OCI-LY3 (cell line): ENCODE data around the gene FGB.
"Not testable (repeated sequence)": the region's sequence is repeated elsewhere in the genome, so short reads cannot be mapped to it uniquely, and the experiment has no call there.

Experiments
- H2AFZ ChIP-seq: fragments of 200-600, 300-600 bp; shearing (Covaris generic); 2 replicates; pipeline ENCODE4 v1.6.0; 2014; ENCODE audit warnings: antibody characterized with exemption, low read depth, low read length
- H3K27ac ChIP-seq: fragments of 200-600, 300-600 bp; sonication (generic); 2 replicates; pipeline ENCODE4 v1.5.1; 2014; ENCODE audit warnings: mild to moderate bottlenecking, low read length, moderate library complexity, mixed read lengths
- H3K27me3 ChIP-seq: fragments of 200-600, 300-600 bp; sonication (generic); 2 replicates; pipeline ENCODE4 v1.6.1; 2014; ENCODE audit warnings: low read depth, low read length, mixed read lengths
- H3K36me3 ChIP-seq: fragments of 200-600, 300-600 bp; sonication (generic); replicated peaks from 2 replicates; pipeline ENCODE3; 2014; ENCODE audit warnings: low read depth, low read length, mixed read lengths
- H3K4me1 ChIP-seq: fragments of 300-600, 200-600 bp; sonication (generic); 2 replicates; pipeline ENCODE4 v1.6.1; 2014; ENCODE audit warnings: low read length, mixed read lengths
- H3K4me2 ChIP-seq: fragments of 200-600, 300-600 bp; sonication (generic); 2 replicates; pipeline ENCODE4 v1.6.1; 2014; ENCODE audit warnings: low read length, mixed read lengths
- H3K4me3 ChIP-seq: fragments of 300-600, 200-600 bp; sonication (generic); 2 replicates; pipeline ENCODE4 v1.5.1; 2014; ENCODE audit warnings: antibody characterized with exemption, mild to moderate bottlenecking, low read length, moderate library complexity
- H3K79me2 ChIP-seq: fragments of 300-600, 200-600 bp; shearing (Covaris generic); 2 replicates; pipeline ENCODE4 v1.6.1; 2014; ENCODE audit warnings: mild to moderate bottlenecking, low read length, mixed read lengths
- H3K9ac ChIP-seq: fragments of 300-600, 200-600 bp; shearing (Covaris generic); 2 replicates; pipeline ENCODE4 v1.6.0; 2014; ENCODE audit warnings: mild to moderate bottlenecking, low read length, moderate library complexity
- H3K9me3 ChIP-seq: fragments of 200-600, 300-600 bp; shearing (Covaris generic); 2 replicates; pipeline ENCODE4 v1.6.1; 2014; ENCODE audit warnings: low read length, mixed read lengths; ENCODE audit not compliant: insufficient read depth
- H4K20me1 ChIP-seq: fragments of 200-600, 300-600 bp; sonication (generic); 2 replicates; pipeline ENCODE4 v1.6.1; 2016; ENCODE audit warnings: low read length, mixed read lengths; ENCODE audit not compliant: insufficient read depth
- EZH2phosphoT487 ChIP-seq: fragments of 200-600 bp; shearing (Covaris generic); IDR thresholded peaks from 2 replicates; pipeline ENCODE4 v1.6.1; 2018; ENCODE audit warnings: antibody characterized with exemption, mixed run types, low read depth
- TF ChIP-seq, protein P1 (sequence below): fragments of 200-600, 300-600 bp; sonication (generic); IDR thresholded peaks from 2 replicates; pipeline ENCODE4 v1.5.1; 2014; ENCODE audit warnings: antibody characterized with exemption, low read length, low read depth

Gene FGB

DNA sequence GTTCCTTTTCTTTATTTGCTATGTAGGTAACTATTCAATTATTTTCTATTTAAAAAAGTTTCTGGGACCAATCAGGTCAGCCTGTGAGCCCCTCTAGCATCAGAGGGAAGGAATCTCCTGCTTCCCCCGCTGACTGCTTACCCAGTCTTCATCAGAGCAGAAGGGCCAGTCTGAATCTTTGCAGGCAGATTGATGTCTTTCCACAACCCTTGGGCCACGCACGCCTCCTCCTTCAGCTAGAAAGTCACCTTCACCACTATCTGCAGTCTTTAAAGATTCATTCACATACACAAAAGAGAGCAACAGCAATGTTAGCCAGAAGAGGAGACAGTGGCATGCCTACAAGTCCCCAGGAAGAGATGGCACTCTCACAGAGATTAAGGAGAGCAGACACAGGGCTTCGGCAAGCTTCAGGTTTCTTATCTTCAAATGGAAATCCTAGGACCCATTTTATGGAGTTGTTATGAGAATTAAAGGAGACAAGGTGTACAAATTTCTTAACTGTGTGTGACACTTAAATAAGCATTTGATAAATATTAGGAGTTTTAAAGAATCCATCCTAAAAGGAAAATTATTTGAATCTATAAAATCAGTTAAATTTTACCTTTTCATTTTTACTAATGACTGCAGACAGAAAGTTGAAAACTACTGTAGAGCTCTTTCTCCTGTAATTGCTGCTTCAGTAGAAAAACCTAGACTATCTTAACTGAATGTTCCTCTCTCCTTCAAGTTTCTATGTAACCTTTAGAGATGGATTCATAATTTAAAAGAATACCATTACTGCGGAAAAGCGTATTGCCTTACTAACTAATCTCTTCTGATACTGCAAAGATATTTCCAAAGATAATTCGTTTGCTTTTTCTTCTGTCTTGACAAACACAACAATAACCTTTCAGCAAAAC lies 26.7 kb downstream of the FGB start:
- Histone ChIP-seq H3K4me1 (no peaks in the 10 kb centered on the region), H3K36me3 (no peaks in the 10 kb centered on the region), H3K79me2 (no peaks in the 10 kb centered on the region), H3K4me3 (no peak overlapping the region), H3K27ac (no peak overlapping the region), H3K9ac (no peak overlapping the region), H3K9me3 (no peaks in the 10 kb centered on the region), H3K4me2 (no peak overlapping the region), H3K27me3 (peaks cover 19% of the 10 kb centered on the region), H2AFZ (no peak overlapping the region), H4K20me1 (no peaks in the 10 kb centered on the region)
- TF ChIP-seq, protein P1, sequence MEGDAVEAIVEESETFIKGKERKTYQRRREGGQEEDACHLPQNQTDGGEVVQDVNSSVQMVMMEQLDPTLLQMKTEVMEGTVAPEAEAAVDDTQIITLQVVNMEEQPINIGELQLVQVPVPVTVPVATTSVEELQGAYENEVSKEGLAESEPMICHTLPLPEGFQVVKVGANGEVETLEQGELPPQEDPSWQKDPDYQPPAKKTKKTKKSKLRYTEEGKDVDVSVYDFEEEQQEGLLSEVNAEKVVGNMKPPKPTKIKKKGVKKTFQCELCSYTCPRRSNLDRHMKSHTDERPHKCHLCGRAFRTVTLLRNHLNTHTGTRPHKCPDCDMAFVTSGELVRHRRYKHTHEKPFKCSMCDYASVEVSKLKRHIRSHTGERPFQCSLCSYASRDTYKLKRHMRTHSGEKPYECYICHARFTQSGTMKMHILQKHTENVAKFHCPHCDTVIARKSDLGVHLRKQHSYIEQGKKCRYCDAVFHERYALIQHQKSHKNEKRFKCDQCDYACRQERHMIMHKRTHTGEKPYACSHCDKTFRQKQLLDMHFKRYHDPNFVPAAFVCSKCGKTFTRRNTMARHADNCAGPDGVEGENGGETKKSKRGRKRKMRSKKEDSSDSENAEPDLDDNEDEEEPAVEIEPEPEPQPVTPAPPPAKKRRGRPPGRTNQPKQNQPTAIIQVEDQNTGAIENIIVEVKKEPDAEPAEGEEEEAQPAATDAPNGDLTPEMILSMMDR = no peak
- TF ChIP-seq EZH2phosphoT487 = no peak

DNA sequence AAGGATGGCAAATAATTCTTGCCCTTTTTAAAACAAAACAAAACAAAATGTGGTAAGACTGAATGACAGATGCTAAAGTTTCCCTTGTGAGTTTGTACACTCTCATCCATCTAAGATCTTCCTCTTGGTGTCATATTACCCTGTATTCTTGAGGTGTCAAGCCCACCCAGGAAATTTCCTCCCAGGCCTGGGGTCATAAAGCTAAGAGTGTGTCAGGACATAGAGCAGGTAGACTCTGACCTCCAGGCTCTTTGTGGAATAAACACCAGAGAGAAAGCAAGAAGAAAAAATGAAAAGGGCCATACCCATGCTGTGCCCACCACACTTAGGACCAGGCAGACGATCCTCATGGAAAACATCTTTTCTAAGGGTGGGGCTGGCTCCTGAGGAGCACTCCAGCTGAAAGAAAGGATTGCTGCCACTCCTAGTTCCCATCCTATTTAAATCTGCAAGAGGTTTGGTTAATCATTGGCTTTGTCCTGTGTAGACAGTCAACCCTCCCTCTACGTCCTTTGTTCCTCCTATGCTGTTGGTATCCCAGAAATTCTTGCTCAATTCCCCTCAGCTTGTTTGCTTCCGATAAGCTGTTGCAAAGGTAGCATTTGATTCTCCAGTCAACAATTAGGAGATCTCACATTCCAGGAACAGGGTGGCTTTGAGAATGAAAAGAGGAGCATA lies 27.7 kb downstream of the FGB start, which contains the start of gene FGA:
FGA (minus strand) TSS at position 414 of the 678 bp plus-strand sequence; CDS start at position 359, 55 bp downstream.
- H4K20me1 ChIP-seq = no peaks in the 10 kb centered on the region
- peaks cover 19% of the 10 kb centered on the region for H3K27me3 ChIP-seq
- TF ChIP-seq EZH2phosphoT487 = no peak
- TF ChIP-seq, protein P1 = no peak
- no peaks in the 10 kb centered on the region for H3K9me3 ChIP-seq
- H3K36me3 ChIP-seq = no peaks in the 10 kb centered on the region
- H2AFZ ChIP-seq = no peak within 1 kb of the TSS
- no peaks in the 10 kb centered on the region for H3K4me1 ChIP-seq
- no peaks in the 10 kb centered on the region for H3K79me2 ChIP-seq
- H3K9ac ChIP-seq = no peak within 1 kb of the TSS
- no peak within 1 kb of the TSS for H3K4me3 ChIP-seq
- no peak within 1 kb of the TSS for H3K4me2 ChIP-seq
- no peak within 1 kb of the TSS for H3K27ac ChIP-seq

DNA sequence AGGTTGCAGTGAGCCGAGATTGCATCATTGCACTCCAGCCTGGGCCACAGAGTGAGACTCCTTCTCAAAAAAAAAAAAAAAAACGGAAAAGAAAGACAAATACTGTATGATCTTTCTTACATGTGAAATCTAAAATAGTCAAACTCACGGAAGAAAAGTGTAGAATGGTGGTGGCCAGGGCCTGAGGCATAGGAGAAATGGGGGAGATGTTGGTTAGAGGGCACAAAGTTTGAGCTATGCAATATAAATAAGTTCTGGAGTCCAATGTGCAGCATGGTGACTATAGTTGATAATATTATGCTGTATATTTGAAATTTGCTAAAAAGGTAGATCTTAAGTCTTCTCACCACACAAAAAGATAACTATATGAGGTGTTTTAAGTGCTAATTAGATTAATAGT lies 29.1 kb downstream of the FGB start:
- Histone ChIP-seq H3K4me1 (no peaks in the 10 kb centered on the region), H3K4me3 (no peak overlapping the region), H3K4me2 (no peak overlapping the region), H3K79me2 (no peaks in the 10 kb centered on the region), H3K9ac (no peak overlapping the region), H3K27ac (no peak overlapping the region), H2AFZ (no peak overlapping the region), H3K9me3 (no peaks in the 10 kb centered on the region), H3K27me3 (peaks cover 19% of the 10 kb centered on the region), H3K36me3 (no peaks in the 10 kb centered on the region), H4K20me1 (no peaks in the 10 kb centered on the region)
- TF ChIP-seq, protein P1 = no peak
- TF ChIP-seq EZH2phosphoT487 = no peak

DNA sequence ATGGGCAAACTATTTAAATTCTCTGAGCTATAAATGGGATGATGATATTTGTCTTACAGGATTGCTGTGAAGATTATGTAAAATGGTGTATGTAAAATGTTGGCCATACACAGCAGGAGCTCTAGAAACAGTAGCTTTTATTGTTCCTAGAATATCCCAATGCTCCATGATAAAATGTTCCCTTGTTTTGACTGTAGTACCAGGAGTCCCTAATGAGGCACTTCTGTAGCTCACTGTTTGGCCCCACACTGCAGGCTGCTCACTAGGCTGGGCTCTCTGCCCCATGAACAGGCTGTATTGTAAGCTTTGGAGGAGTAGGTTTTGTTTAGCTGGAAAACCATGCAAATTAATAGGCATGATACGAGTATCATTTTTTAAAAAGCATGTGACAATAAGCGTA lies 31.1 kb downstream of the FGB start:
- H3K4me3 ChIP-seq = no peak overlapping the region
- H3K27ac ChIP-seq = no peak overlapping the region
- H3K4me1 ChIP-seq = no peaks in the 10 kb centered on the region
- peaks cover 3% of the 10 kb centered on the region for H3K27me3 ChIP-seq
- no peak overlapping the region for H3K4me2 ChIP-seq
- no peaks in the 10 kb centered on the region for H3K79me2 ChIP-seq
- H3K36me3 ChIP-seq = no peaks in the 10 kb centered on the region
- no peaks in the 10 kb centered on the region for H4K20me1 ChIP-seq
- no peaks in the 10 kb centered on the region for H3K9me3 ChIP-seq
- no peak for TF ChIP-seq EZH2phosphoT487
- TF ChIP-seq, protein P1 = no peak
- no peak overlapping the region for H2AFZ ChIP-seq
- H3K9ac ChIP-seq = no peak overlapping the region

DNA sequence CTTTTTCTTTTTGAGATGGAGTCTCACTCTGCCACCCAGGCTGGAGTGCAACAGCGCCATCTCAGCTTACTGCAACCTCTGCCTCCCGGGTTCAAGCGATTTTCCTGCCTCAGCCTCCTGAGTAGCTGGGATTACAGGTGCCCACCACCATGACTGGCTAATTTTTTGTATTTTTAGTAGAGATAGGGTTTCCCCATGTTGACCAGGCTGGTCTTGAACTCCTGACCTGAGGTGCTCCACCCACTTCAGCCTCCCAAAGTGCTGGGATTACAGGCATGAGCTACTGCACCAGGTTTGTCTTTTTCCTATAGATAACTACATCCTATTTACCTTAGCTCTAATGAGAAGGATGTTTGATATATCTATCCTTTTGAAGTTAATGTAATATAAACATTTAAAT lies 31.5 kb downstream of the FGB start:
- H3K4me1 ChIP-seq, H3K4me2 ChIP-seq, H3K36me3 ChIP-seq: not testable (repeated sequence)

More for the DNA sequence above, 31.5 kb downstream of the FGB start:
- H3K9me3 ChIP-seq, H3K9ac ChIP-seq, H3K27me3 ChIP-seq, H3K4me3 ChIP-seq, H4K20me1 ChIP-seq, H3K27ac ChIP-seq, H2AFZ ChIP-seq, H3K79me2 ChIP-seq: not testable (repeated sequence)
